ENCODE data around the gene KCNJ12.

KCNJ12 gene

DNA sequence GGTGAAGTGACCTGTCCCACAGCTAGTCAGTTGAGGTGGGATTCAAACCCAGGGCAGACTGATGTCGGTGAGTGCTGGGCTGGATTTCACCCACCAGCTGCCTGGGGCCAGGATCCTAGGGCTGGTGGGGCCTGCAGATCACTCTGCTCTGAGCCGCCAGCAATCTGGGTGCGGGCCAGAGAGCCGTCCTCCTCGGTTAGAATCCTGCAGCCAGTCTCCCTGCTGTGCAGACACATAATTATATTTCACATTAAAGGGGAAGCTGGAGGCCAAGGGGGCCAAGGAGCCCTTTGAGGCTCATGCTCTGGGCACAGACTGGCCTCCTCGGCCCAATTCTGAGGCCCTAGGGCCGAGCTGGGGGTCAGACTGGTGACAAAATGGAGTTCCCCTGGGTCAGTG, 996 bp upstream of the KCNJ12 start:
- TF ChIP-seq, protein P1, sequence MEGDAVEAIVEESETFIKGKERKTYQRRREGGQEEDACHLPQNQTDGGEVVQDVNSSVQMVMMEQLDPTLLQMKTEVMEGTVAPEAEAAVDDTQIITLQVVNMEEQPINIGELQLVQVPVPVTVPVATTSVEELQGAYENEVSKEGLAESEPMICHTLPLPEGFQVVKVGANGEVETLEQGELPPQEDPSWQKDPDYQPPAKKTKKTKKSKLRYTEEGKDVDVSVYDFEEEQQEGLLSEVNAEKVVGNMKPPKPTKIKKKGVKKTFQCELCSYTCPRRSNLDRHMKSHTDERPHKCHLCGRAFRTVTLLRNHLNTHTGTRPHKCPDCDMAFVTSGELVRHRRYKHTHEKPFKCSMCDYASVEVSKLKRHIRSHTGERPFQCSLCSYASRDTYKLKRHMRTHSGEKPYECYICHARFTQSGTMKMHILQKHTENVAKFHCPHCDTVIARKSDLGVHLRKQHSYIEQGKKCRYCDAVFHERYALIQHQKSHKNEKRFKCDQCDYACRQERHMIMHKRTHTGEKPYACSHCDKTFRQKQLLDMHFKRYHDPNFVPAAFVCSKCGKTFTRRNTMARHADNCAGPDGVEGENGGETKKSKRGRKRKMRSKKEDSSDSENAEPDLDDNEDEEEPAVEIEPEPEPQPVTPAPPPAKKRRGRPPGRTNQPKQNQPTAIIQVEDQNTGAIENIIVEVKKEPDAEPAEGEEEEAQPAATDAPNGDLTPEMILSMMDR (IDR thresholded peaks at IDR 0.05; ENCODE audit: borderline replicate concordance, extremely low read depth, low read length, poor library complexity, severe bottlenecking): no peak
- TF ChIP-seq EZH2 (IDR thresholded peaks at IDR 0.05; ENCODE audit: borderline replicate concordance, low read depth, low read length, severe bottlenecking): no peak
- no peak overlapping the region for H3K4me3 ChIP-seq (ENCODE audit: low read depth in 1 of 2, low read length in 2 of 2)
- no peak overlapping the region for H3K4me2 ChIP-seq (ENCODE audit: insufficient read depth, low read length)
- ATAC-seq (ENCODE audit: insufficient read depth, low read depth) (no peak), DNase-seq (no peak)
- H3K36me3 ChIP-seq (ENCODE audit: insufficient read depth, low read length): no peaks in the 10 kb centered on the region
- no peak overlapping the region for H2AFZ ChIP-seq (ENCODE audit: low read depth, low read length)
- no peaks in the 10 kb centered on the region for H3K27me3 ChIP-seq (ENCODE audit: insufficient read depth, low read length, poor library complexity)
- H3K9ac ChIP-seq (ENCODE audit: low read depth, low read length): no peak overlapping the region
- H3K9me3 ChIP-seq (ENCODE audit: insufficient read depth, low read length, severe bottlenecking): no peaks in the 10 kb centered on the region
- no peaks in the 10 kb centered on the region for H3K4me1 ChIP-seq (ENCODE audit: insufficient read depth, low read length)
- H3K79me2 ChIP-seq (ENCODE audit: insufficient read depth, low read length): no peaks in the 10 kb centered on the region
- peaks cover 3% of the 10 kb centered on the region; the same call in 1 of the 2 replicates for H4K20me1 ChIP-seq (ENCODE audit: insufficient read depth, low read length)
- H3K27ac ChIP-seq (ENCODE audit: low read length): no peak overlapping the region

DNA sequence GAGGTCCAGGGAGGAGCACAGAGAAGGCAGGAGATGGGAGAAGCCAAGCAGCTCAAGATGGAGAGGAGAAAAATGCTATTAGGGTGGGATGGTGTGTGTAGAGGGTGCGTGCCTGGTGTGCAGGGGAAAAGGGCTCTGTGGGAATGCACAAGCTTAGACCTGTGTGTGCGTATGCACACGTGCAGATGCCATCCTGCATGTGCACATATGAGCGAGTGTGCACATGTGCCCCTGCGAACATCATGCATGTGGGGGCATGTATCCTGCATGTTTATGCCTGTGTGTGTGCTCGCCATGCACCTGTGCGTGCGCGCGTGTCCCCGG, 438 bp upstream of the KCNJ12 start:
- Histone ChIP-seq H3K4me1 (ENCODE audit: insufficient read depth, low read length) (no peaks in the 10 kb centered on the region), H3K36me3 (ENCODE audit: insufficient read depth, low read length) (no peaks in the 10 kb centered on the region), H2AFZ (ENCODE audit: low read depth, low read length) (no peak overlapping the region), H3K9me3 (ENCODE audit: insufficient read depth, low read length, severe bottlenecking) (no peaks in the 10 kb centered on the region), H3K4me2 (ENCODE audit: insufficient read depth, low read length) (no peak overlapping the region), H3K27me3 (ENCODE audit: insufficient read depth, low read length, poor library complexity) (no peaks in the 10 kb centered on the region), H3K27ac (ENCODE audit: low read length) (no peak overlapping the region), H3K79me2 (ENCODE audit: insufficient read depth, low read length) (no peaks in the 10 kb centered on the region), H3K4me3 (ENCODE audit: low read depth in 1 of 2, low read length in 2 of 2) (no peak overlapping the region), H4K20me1 (ENCODE audit: insufficient read depth, low read length) (peaks cover 3% of the 10 kb centered on the region; the same call in 1 of the 2 replicates), H3K9ac (ENCODE audit: low read depth, low read length) (no peak overlapping the region)
- DNase-seq (no peak), ATAC-seq (ENCODE audit: insufficient read depth, low read depth) (no peak)
- TF ChIP-seq, protein P1 (IDR thresholded peaks at IDR 0.05; ENCODE audit: borderline replicate concordance, extremely low read depth, low read length, poor library complexity, severe bottlenecking): no peak
- TF ChIP-seq EZH2 (IDR thresholded peaks at IDR 0.05; ENCODE audit: borderline replicate concordance, low read depth, low read length, severe bottlenecking): no peak

DNA sequence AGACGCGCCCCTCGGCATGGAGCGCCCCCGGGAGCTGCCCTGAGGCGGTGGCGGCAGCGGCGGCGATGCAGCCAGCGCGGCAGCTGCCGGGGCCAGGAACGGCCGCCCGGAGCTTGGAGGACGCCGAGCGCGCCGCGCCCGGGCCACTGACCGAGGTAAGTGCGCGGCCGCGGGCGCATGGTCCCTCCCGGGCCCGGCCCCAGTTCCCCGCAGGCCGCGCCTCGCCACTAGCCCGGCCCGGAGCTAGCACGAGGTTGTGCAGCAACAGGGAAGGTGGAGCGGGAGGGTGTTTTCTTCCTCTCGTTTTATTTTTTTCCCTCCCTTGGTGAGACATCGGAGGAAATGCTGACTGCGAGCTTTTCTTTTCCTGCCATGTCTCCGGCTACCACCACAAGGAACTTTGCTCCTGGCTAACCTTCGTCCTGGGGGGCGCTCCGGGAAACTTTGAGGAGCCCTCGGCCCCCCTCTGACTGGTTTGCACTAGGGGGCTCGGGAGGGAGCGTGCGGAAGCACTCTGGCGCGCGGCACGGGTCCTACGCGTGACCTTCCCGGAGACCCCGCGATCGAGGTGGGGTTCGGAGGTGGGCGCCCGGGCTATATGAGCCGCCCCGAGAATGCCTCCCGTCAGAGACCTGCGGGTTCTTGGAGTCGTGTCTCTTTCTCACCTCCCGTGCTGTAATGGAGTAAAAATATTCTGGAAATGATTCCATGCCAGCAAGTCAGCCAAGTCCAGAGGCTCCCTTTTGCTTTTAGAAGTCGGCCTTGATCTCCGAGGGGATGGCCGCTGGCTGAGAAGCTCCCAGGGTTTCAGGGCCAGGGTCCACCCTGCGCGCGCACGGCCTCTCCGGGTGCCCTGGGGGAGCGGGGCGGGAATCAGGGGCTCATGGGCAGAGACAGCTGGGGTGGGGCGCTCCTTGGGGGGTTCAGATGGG, 868 bp downstream of the KCNJ12 start:
- DNase-seq: no peak
- no peak overlapping the region for H3K9ac ChIP-seq (ENCODE audit: low read depth, low read length)
- no peak overlapping the region for H2AFZ ChIP-seq (ENCODE audit: low read depth, low read length)
- TF ChIP-seq, protein P1 (IDR thresholded peaks at IDR 0.05; ENCODE audit: borderline replicate concordance, extremely low read depth, low read length, poor library complexity, severe bottlenecking): no peak
- no peaks in the 10 kb centered on the region for H3K27me3 ChIP-seq (ENCODE audit: insufficient read depth, low read length, poor library complexity)
- H3K9me3 ChIP-seq (ENCODE audit: insufficient read depth, low read length, severe bottlenecking): no peaks in the 10 kb centered on the region
- H3K36me3 ChIP-seq (ENCODE audit: insufficient read depth, low read length): no peaks in the 10 kb centered on the region
- no peaks in the 10 kb centered on the region for H3K79me2 ChIP-seq (ENCODE audit: insufficient read depth, low read length)
- no peak overlapping the region for H3K4me2 ChIP-seq (ENCODE audit: insufficient read depth, low read length)
- no peaks in the 10 kb centered on the region for H3K4me1 ChIP-seq (ENCODE audit: insufficient read depth, low read length)
- H3K4me3 ChIP-seq (ENCODE audit: low read depth in 1 of 2, low read length in 2 of 2): no peak overlapping the region
- no peak for ATAC-seq (ENCODE audit: insufficient read depth, low read depth)
- H4K20me1 ChIP-seq (ENCODE audit: insufficient read depth, low read length): peaks cover 3% of the 10 kb centered on the region; the same call in 1 of the 2 replicates
- H3K27ac ChIP-seq (ENCODE audit: low read length): no peak overlapping the region
